CD4-positive, alpha-beta T cell (primary cell): ENCODE results near the gene LTO1. TPM values are rescaled to one million over a fixed set of nuclear protein-coding genes. Genes with fewer than 3 reads are reported as not detected.

Experiments used
- ATAC-seq: fragments of 200-7000 bp; cut with Tn5 transposase; one replicate; pipeline ENCODE4 v1.10.0; 2022; ENCODE audit warnings: mild to moderate bottlenecking; ENCODE audit not compliant: poor library complexity
- CTCF ChIA-PET: fragments of 350-600 bp; sonication (Branson Sonifier 250); formaldehyde crosslinking; loops from one replicate; lab custom pipeline; 2021; ENCODE audit warnings: antibody characterized with exemption, inconsistent platforms; lab: Charles Lee
- POLR2A ChIA-PET: fragments of 350-600 bp; sonication (Branson Sonifier 250); formaldehyde crosslinking; loops from one replicate; lab custom pipeline; 2021; ENCODE audit warnings: antibody characterized with exemption, inconsistent platforms; lab: Charles Lee
- DNase-seq, 14 experiments: peaks; one replicate each; pipeline ENCODE4 v3.0.0-alpha.2; 2013 to 2020; ENCODE audit warnings: mixed read lengths in 2 of 14
- H3K27ac ChIP-seq, 2 donors: one replicate each; pipeline versions ENCODE4 v1.5.1 to v1.7.0; 2013; ENCODE audit warnings: low read length in 2 of 2, low read depth in 1 of 2, mild to moderate bottlenecking in 1 of 2
- H3K27me3 ChIP-seq, 2 experiments: 1 replicate in 1 of 2; 2 replicates in 1 of 2; pipeline versions ENCODE4 v1.6.1 to v1.7.0; 2013; ENCODE audit warnings: low read length in 2 of 2, control low read depth in 1 of 2, mild to moderate bottlenecking in 1 of 2, moderate library complexity in 1 of 2; ENCODE audit not compliant: insufficient read depth in 2 of 2, control insufficient read depth in 1 of 2
- H3K36me3 ChIP-seq: one replicate; pipeline ENCODE4 v1.6.1; 2013; ENCODE audit warnings: low read length, control low read depth; ENCODE audit not compliant: insufficient read depth
- H3K4me1 ChIP-seq: one replicate; pipeline ENCODE4 v1.6.1; 2013; ENCODE audit warnings: low read length, control low read depth; ENCODE audit not compliant: insufficient read depth
- H3K4me3 ChIP-seq: one replicate; pipeline ENCODE4 v1.5.1; 2013; ENCODE audit warnings: mild to moderate bottlenecking, low read length, moderate library complexity
- H3K9me3 ChIP-seq, 2 experiments: 1 replicate in 1 of 2; 2 replicates in 1 of 2; pipeline versions ENCODE4 v1.6.1 to v1.7.0; 2013; ENCODE audit warnings: low read length in 2 of 2, mild to moderate bottlenecking in 2 of 2, control low read depth in 1 of 2, moderate library complexity in 1 of 2; ENCODE audit not compliant: control insufficient read depth in 1 of 2, insufficient read depth in 1 of 2
- H3K27ac Mint-ChIP-seq: one replicate; pipeline ENCODE4 v1.8.0; 2020; ENCODE audit warnings: mixed read lengths
- H3K27me3 Mint-ChIP-seq: one replicate; pipeline ENCODE4 v1.8.0; 2021; ENCODE audit warnings: mixed read lengths
- H3K36me3 Mint-ChIP-seq: one replicate; pipeline ENCODE4 v1.8.0; 2021; ENCODE audit warnings: low read depth, mixed read lengths
- H3K4me1 Mint-ChIP-seq: one replicate; pipeline ENCODE4 v1.8.0; 2021; ENCODE audit warnings: low read depth, mixed read lengths
- H3K4me3 Mint-ChIP-seq: one replicate; pipeline ENCODE4 v1.8.0; 2020; ENCODE audit warnings: mild to moderate bottlenecking, mixed read lengths
- H3K9me3 Mint-ChIP-seq: one replicate; pipeline ENCODE4 v1.8.0; 2020; ENCODE audit warnings: mixed read lengths
- CTCF ChIP-seq: fragments of 200-600 bp; IDR thresholded peaks from one replicate; pipeline ENCODE4 v1.8.0; 2022; ENCODE audit warnings: antibody characterized with exemption, mild to moderate bottlenecking
- intact Hi-C, 2 experiments: fragments of 100-400 bp; cut with DNase I in 1 of 2; cut with micrococcal nuclease in 1 of 2; formaldehyde crosslinking; loops; one replicate each; pipeline versions ENCODE4 v1.15.1 to v1.9.0; 2023 to 2025; cut with DNase I, micrococcal nuclease
- total RNA-seq, 174 experiments: library from RNA in 2 of 174; stranded (reverse) in 2 of 174; gene quantifications; one replicate each; pipeline ENCODE4 v1.2.3 and lab custom pipeline; 2021 to 2026

LTO1 gene
- total RNA-seq, 2 experiments from 2014 or later: 33.5 to 35.5 TPM

- no peaks in the 10 kb centered on the region for H3K36me3 Mint-ChIP-seq
- H3K27ac ChIP-seq: no peak overlapping the region
- H3K27me3 ChIP-seq: peaks cover 21 to 39% of the 10 kb centered on the region in 2 experiments
- ChIA-PET POLR2A (no interaction called here), CTCF (no interaction called here)
- no peak overlapping the region for H3K27ac Mint-ChIP-seq
- TF ChIP-seq CTCF: no peak
- intact Hi-C loops: no loop called here
- peaks cover 12% of the 10 kb centered on the region for H3K4me1 ChIP-seq
- ATAC-seq (no peak), DNase-seq (no peak)
- peaks cover 0 to 34% of the 10 kb centered on the region in 2 experiments for H3K9me3 ChIP-seq
- H3K27me3 Mint-ChIP-seq: peaks cover 45% of the 10 kb centered on the region
- peaks cover 11% of the 10 kb centered on the region for H3K4me1 Mint-ChIP-seq
- no peaks in the 10 kb centered on the region for H3K36me3 ChIP-seq
- no peak overlapping the region for H3K4me3 ChIP-seq
- H3K9me3 Mint-ChIP-seq: peaks cover 5% of the 10 kb centered on the region
- no peak overlapping the region for H3K4me3 Mint-ChIP-seq
Measured at GRCh38 chr11:69716099-69716498, 40.9 kb upstream of the LTO1 start.

GRCh38 chr11:69715446-69715845 lies 40.3 kb upstream of the LTO1 start:
- peaks cover 38% of the 10 kb centered on the region for H3K27me3 Mint-ChIP-seq
- DNase-seq: no peak
- Histone ChIP-seq H3K27ac (no peak overlapping the region), H3K4me1 (peaks cover 12% of the 10 kb centered on the region), H3K4me3 (no peak overlapping the region), H3K36me3 (no peaks in the 10 kb centered on the region), H3K9me3 (peaks cover 0 to 40% of the 10 kb centered on the region in 2 experiments), H3K27me3 (peaks cover 19 to 32% of the 10 kb centered on the region in 2 experiments)
- H3K4me3 Mint-ChIP-seq: no peak overlapping the region
- H3K27ac Mint-ChIP-seq: no peak overlapping the region
- H3K36me3 Mint-ChIP-seq: no peaks in the 10 kb centered on the region
- ATAC-seq: no peak
- peaks cover 11% of the 10 kb centered on the region for H3K4me1 Mint-ChIP-seq
- peaks cover 5% of the 10 kb centered on the region for H3K9me3 Mint-ChIP-seq
- intact Hi-C loops: no loop called here
- ChIA-PET POLR2A (no interaction called here), CTCF (no interaction called here)
- no peak for TF ChIP-seq CTCF

GRCh38 chr11:69711822-69712801 lies 37.0 kb upstream of the LTO1 start:
- ATAC-seq (peak; percentile 72), DNase-seq (peak in 9 of 14 experiments; percentile 4 to 53 (median 37))
- Mint-ChIP-seq H3K9me3 (peaks cover 5% of the 10 kb centered on the region), H3K4me3 (peak overlapping the region; percentile 37), H3K27me3 (peaks cover 26% of the 10 kb centered on the region), H3K4me1 (peaks cover 11% of the 10 kb centered on the region), H3K27ac (peak overlapping the region; percentile 47), H3K36me3 (no peaks in the 10 kb centered on the region)
- TF ChIP-seq CTCF: no peak
- no peak overlapping the region for H3K27ac ChIP-seq
- peaks cover 2 to 4% of the 10 kb centered on the region in 2 experiments for H3K27me3 ChIP-seq
- CTCF ChIA-PET: no interaction called here
- H3K4me3 ChIP-seq: peak overlapping the region; percentile 19
- H3K4me1 ChIP-seq: peaks cover 12% of the 10 kb centered on the region
- H3K36me3 ChIP-seq: no peaks in the 10 kb centered on the region
- intact Hi-C loops: no loop called here
- H3K9me3 ChIP-seq: peaks cover 0 to 34% of the 10 kb centered on the region in 2 experiments
- POLR2A ChIA-PET: interaction anchor here (0.5 to 1.9 kb wide), 3 partner anchors 9 to 199 kb away, joined by 3 to 6 read pairs (median 3); partner anchors contain the start of gene LTO1
